HEK293 (cell line): ENCODE measurements around the gene NDUFS2.

Experiments
- CTCF ChIA-PET: fragments of 350-600 bp; formaldehyde crosslinking; extraction: SDS; loops from one replicate; lab custom pipeline; 2021; ENCODE audit warnings: antibody characterized with exemption; lab: Yijun Ruan, JAX
- POLR2A ChIA-PET: fragments of 300-600 bp; formaldehyde crosslinking; extraction: SDS; loops from one replicate; lab custom pipeline; 2020; ENCODE audit warnings: antibody characterized with exemption, inconsistent platforms; lab: Yijun Ruan, JAX
- H3K27ac ChIP-seq: fragments of 200-500 bp; sonication (Bioruptor generic); 2 replicates; pipeline ENCODE4 v1.5.1; 2014; ENCODE audit warnings: low read depth, low read length, control low read depth, inconsistent platforms; ENCODE audit errors: extremely low read depth
- H3K36me3 ChIP-seq, 2 experiments: fragments of 200-500 bp in 1 of 2; sonication (Bioruptor generic) in 1 of 2; 1 replicate in 1 of 2; 2 replicates in 1 of 2; pipeline ENCODE4 v1.5.1; 2014 to 2017; ENCODE audit warnings: inconsistent platforms in 2 of 2, low read length in 2 of 2; ENCODE audit not compliant: control insufficient read depth in 2 of 2, insufficient read depth in 1 of 2
- H3K4me1 ChIP-seq: fragments of 200-500 bp; sonication (Bioruptor generic); 2 replicates; pipeline ENCODE4 v1.5.1; 2014; ENCODE audit warnings: mild to moderate bottlenecking, low read length, inconsistent platforms; ENCODE audit not compliant: control insufficient read depth, insufficient read depth
- H3K4me3 ChIP-seq: 2 replicates; pipeline ENCODE4 v1.5.1; 2011; ENCODE audit warnings: low read depth, mild to moderate bottlenecking, control low read depth, low read length, moderate library complexity
- H3K9me3 ChIP-seq: fragments of 200-500 bp; sonication (Bioruptor generic); 2 replicates; pipeline ENCODE4 v1.5.1; 2014; ENCODE audit warnings: low read depth, low read length, inconsistent platforms; ENCODE audit not compliant: control insufficient read depth, insufficient read depth
- BCL11B ChIP-seq: fragments of 450-650 bp; formaldehyde crosslinking; IDR thresholded peaks from 2 replicates; pipeline ENCODE4 v1.5.1; 2016; ENCODE audit warnings: low read depth, missing biosample characterization, missing genetic modification characterization
- KLF1 ChIP-seq: fragments of 450-650 bp; formaldehyde crosslinking; IDR thresholded peaks from 2 replicates; pipeline ENCODE4 v1.5.1; 2016; ENCODE audit warnings: missing biosample characterization, missing genetic modification characterization
- KLF10 ChIP-seq: fragments of 450-650 bp; IDR thresholded peaks from 2 replicates; pipeline ENCODE4 v1.5.1; 2018; ENCODE audit warnings: missing biosample characterization, mild to moderate bottlenecking, missing genetic modification characterization
- KLF8 ChIP-seq: fragments of 450-650 bp; formaldehyde crosslinking; IDR thresholded peaks from 2 replicates; pipeline ENCODE4 v1.5.1; 2016; ENCODE audit warnings: missing biosample characterization, missing genetic modification characterization
- ZBTB48 ChIP-seq: fragments of 450-650 bp; formaldehyde crosslinking; IDR thresholded peaks from 2 replicates; pipeline ENCODE4 v1.5.1; 2016; ENCODE audit warnings: missing biosample characterization, missing genetic modification characterization
- ZNF157 ChIP-seq: fragments of 450-650 bp; formaldehyde crosslinking; IDR thresholded peaks from 2 replicates; pipeline ENCODE4 v1.5.1; 2016; ENCODE audit warnings: missing biosample characterization, missing genetic modification characterization
- ZNF16 ChIP-seq: fragments of 450-650 bp; formaldehyde crosslinking; IDR thresholded peaks from 2 replicates; pipeline ENCODE4 v1.5.1; 2016; ENCODE audit warnings: low read depth, missing biosample characterization, missing genetic modification characterization
- ZNF214 ChIP-seq: fragments of 450-650 bp; formaldehyde crosslinking; IDR thresholded peaks from 2 replicates; pipeline ENCODE4 v1.5.1; 2017; ENCODE audit warnings: missing biosample characterization, mild to moderate bottlenecking, missing genetic modification characterization, borderline replicate concordance
- ZNF23 ChIP-seq: fragments of 450-650 bp; formaldehyde crosslinking; IDR thresholded peaks from 2 replicates; pipeline ENCODE4 v1.5.1; 2016; ENCODE audit warnings: missing biosample characterization, missing genetic modification characterization, borderline replicate concordance
- ZNF416 ChIP-seq: fragments of 450-650 bp; formaldehyde crosslinking; IDR thresholded peaks from 2 replicates; pipeline ENCODE4 v1.5.1; 2016; ENCODE audit warnings: missing biosample characterization, missing genetic modification characterization
- ZNF423 ChIP-seq: fragments of 450-650 bp; formaldehyde crosslinking; IDR thresholded peaks from 2 replicates; pipeline ENCODE4 v1.5.1; 2016; ENCODE audit warnings: missing biosample characterization, missing genetic modification characterization
- ZNF48 ChIP-seq: fragments of 450-650 bp; formaldehyde crosslinking; IDR thresholded peaks from 2 replicates; pipeline ENCODE4 v1.5.1; 2016; ENCODE audit warnings: missing biosample characterization, missing genetic modification characterization
- ZNF501 ChIP-seq: fragments of 450-650 bp; formaldehyde crosslinking; IDR thresholded peaks from 2 replicates; pipeline ENCODE4 v1.5.1; 2016; ENCODE audit warnings: missing biosample characterization, missing genetic modification characterization
- ZNF514 ChIP-seq: fragments of 450-650 bp; formaldehyde crosslinking; IDR thresholded peaks from 2 replicates; pipeline ENCODE4 v1.5.1; 2016; ENCODE audit warnings: missing biosample characterization, missing genetic modification characterization
- ZNF549 ChIP-seq: fragments of 450-650 bp; IDR thresholded peaks from 2 replicates; pipeline ENCODE4 v1.5.1; 2018; ENCODE audit warnings: missing biosample characterization, missing genetic modification characterization, mild to moderate bottlenecking, inconsistent platforms, moderate library complexity
- ZNF560 ChIP-seq: fragments of 450-650 bp; formaldehyde crosslinking; IDR thresholded peaks from 2 replicates; pipeline ENCODE4 v1.5.1; 2017; ENCODE audit warnings: missing biosample characterization, missing genetic modification characterization, borderline replicate concordance
- ZNF677 ChIP-seq: fragments of 450-650 bp; IDR thresholded peaks from 2 replicates; pipeline ENCODE4 v1.5.0; 2018; ENCODE audit warnings: missing biosample characterization, mild to moderate bottlenecking, missing genetic modification characterization, moderate library complexity
- ZNF701 ChIP-seq: fragments of 450-650 bp; formaldehyde crosslinking; IDR thresholded peaks from 2 replicates; pipeline ENCODE4 v1.5.1; 2016; ENCODE audit warnings: missing biosample characterization, missing genetic modification characterization
- ZNF777 ChIP-seq: fragments of 450-650 bp; formaldehyde crosslinking; IDR thresholded peaks from 2 replicates; pipeline ENCODE4 v1.5.1; 2017; ENCODE audit warnings: missing biosample characterization, missing genetic modification characterization, borderline replicate concordance
- ZNF785 ChIP-seq: fragments of 450-650 bp; formaldehyde crosslinking; IDR thresholded peaks from 2 replicates; pipeline ENCODE4 v1.5.1; 2016; ENCODE audit warnings: missing biosample characterization, missing genetic modification characterization
- ZNF791 ChIP-seq: fragments of 450-650 bp; formaldehyde crosslinking; IDR thresholded peaks from 2 replicates; pipeline ENCODE4 v1.5.1; 2016; ENCODE audit warnings: missing biosample characterization, missing genetic modification characterization
- ZNF843 ChIP-seq: fragments of 450-650 bp; formaldehyde crosslinking; IDR thresholded peaks from 2 replicates; pipeline ENCODE4 v1.5.1; 2016; ENCODE audit warnings: missing biosample characterization, missing genetic modification characterization
- TF ChIP-seq, protein P1 (sequence below): fragments of 450-650 bp; formaldehyde crosslinking; IDR thresholded peaks from 2 replicates; pipeline ENCODE4 v1.5.1; 2016; ENCODE audit warnings: missing biosample characterization, missing genetic modification characterization
- TF ChIP-seq, protein P2 (sequence below): fragments of 450-650 bp; IDR thresholded peaks from 2 replicates; pipeline ENCODE4 v1.5.1; 2018; ENCODE audit warnings: missing biosample characterization, missing genetic modification characterization
- TF ChIP-seq, protein P3 (sequence below): fragments of 450-650 bp; formaldehyde crosslinking; optimal IDR thresholded peaks from 2 replicates; pipeline ENCODE3; 2016; ENCODE audit warnings: missing biosample characterization, mild to moderate bottlenecking, missing genetic modification characterization
- TF ChIP-seq, protein P4 (sequence below): fragments of 450-650 bp; formaldehyde crosslinking; IDR thresholded peaks from 2 replicates; pipeline ENCODE4 v1.5.1; 2016; ENCODE audit warnings: missing biosample characterization, missing genetic modification characterization

The NDUFS2 gene

DNA sequence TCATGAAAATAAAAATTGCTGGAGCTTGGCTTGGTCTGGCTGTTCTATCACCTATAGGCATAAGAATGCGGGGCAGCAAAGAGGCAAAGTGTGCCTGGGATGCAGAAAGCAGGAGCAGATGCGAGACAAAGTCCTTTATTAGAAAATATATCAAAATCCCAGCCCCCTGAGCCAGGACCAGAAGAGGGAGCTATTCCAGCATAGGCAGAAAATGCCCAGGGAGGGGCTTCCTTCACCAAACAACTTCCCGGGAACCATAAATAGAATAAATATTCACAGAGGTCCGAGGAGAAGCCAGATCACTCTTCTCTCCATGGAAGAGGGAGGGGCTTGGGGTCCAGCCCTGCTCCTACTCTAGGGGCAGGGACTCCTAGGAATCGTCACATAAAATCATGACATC, 31.0 kb upstream of the NDUFS2 start:
- no peaks in the 10 kb centered on the region for H3K9me3 ChIP-seq
- ChIA-PET POLR2A (interaction anchor here (1.0 kb wide), 1 partner anchor 9 kb away, joined by 3 read pairs; no protein-coding TSS in a partner anchor), CTCF (interaction anchor here (0.6 to 1.0 kb wide), 4 partner anchors 10 to 66 kb away, joined by 3 to 4 read pairs (median 4); no protein-coding TSS in a partner anchor)
- no peak overlapping the region for H3K4me3 ChIP-seq
- peaks cover 16 to 82% of the 10 kb centered on the region in 2 experiments; a peak in 2 of 3 replicates for H3K36me3 ChIP-seq
- H3K27ac ChIP-seq = no peak overlapping the region
- H3K4me1 ChIP-seq = no peaks in the 10 kb centered on the region
- TF ChIP-seq ZNF514 (tag by site-specific recombination) (no peak), ZNF501 (tag by site-specific recombination) (no peak)
- TF ChIP-seq, protein P1, sequence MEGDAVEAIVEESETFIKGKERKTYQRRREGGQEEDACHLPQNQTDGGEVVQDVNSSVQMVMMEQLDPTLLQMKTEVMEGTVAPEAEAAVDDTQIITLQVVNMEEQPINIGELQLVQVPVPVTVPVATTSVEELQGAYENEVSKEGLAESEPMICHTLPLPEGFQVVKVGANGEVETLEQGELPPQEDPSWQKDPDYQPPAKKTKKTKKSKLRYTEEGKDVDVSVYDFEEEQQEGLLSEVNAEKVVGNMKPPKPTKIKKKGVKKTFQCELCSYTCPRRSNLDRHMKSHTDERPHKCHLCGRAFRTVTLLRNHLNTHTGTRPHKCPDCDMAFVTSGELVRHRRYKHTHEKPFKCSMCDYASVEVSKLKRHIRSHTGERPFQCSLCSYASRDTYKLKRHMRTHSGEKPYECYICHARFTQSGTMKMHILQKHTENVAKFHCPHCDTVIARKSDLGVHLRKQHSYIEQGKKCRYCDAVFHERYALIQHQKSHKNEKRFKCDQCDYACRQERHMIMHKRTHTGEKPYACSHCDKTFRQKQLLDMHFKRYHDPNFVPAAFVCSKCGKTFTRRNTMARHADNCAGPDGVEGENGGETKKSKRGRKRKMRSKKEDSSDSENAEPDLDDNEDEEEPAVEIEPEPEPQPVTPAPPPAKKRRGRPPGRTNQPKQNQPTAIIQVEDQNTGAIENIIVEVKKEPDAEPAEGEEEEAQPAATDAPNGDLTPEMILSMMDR (tag by site-specific recombination) = 0 out of 2 replicates have a peak, but pooled peaks have one; percentile 8
- TF ChIP-seq, protein P2, sequence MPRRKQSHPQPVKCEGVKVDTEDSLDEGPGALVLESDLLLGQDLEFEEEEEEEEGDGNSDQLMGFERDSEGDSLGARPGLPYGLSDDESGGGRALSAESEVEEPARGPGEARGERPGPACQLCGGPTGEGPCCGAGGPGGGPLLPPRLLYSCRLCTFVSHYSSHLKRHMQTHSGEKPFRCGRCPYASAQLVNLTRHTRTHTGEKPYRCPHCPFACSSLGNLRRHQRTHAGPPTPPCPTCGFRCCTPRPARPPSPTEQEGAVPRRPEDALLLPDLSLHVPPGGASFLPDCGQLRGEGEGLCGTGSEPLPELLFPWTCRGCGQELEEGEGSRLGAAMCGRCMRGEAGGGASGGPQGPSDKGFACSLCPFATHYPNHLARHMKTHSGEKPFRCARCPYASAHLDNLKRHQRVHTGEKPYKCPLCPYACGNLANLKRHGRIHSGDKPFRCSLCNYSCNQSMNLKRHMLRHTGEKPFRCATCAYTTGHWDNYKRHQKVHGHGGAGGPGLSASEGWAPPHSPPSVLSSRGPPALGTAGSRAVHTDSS (tag by site-specific recombination) = no peak

GRCh38 chr1:161171696-161172095, 30.5 kb upstream of the NDUFS2 start:
- POLR2A ChIA-PET = interaction anchor here (1.0 kb wide), 1 partner anchor 10 kb away, joined by 3 read pairs; no protein-coding TSS in a partner anchor
- peaks cover 16 to 82% of the 10 kb centered on the region in 2 experiments; a peak in 2 of 3 replicates for H3K36me3 ChIP-seq
- no peak for TF ChIP-seq ZNF416
- TF ChIP-seq ZNF677 = no peak
- no peak for TF ChIP-seq ZNF777
- no peak for TF ChIP-seq ZBTB48
- TF ChIP-seq ZNF701 (tag by site-specific recombination) = no peak
- TF ChIP-seq ZNF214 (tag by site-specific recombination) = no peak
- no peak for TF ChIP-seq KLF1

DNA sequence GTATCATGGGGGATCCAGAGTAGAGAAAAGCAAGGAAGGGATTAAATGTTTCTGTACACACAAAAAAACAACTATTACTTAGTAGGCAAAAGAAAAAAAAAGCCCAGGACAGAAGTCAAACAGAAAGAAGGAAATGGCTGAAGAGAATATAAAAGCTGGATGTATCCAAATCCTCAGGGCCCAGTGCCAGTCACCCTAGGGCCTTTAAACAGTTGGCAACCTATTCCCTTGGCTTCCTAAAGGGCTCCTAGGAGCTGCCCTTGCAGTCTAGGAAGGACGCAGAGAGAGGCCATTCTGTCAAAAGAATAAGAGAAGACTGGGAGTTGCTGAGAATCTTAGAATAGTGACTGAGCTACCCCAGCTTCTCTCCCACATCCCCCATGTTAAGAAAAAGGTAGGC, 29.8 kb upstream of the NDUFS2 start:
- no peaks in the 10 kb centered on the region for H3K9me3 ChIP-seq
- POLR2A ChIA-PET = interaction anchor here (2.1 kb wide), 1 partner anchor 10 kb away, joined by 5 read pairs; no protein-coding TSS in a partner anchor
- no peak overlapping the region for H3K27ac ChIP-seq
- H3K4me3 ChIP-seq = no peak overlapping the region
- H3K4me1 ChIP-seq = no peaks in the 10 kb centered on the region
- peaks cover 16 to 82% of the 10 kb centered on the region in 2 experiments; a peak in 2 of 3 replicates for H3K36me3 ChIP-seq
- CTCF ChIA-PET = interaction anchor here (0.6 to 1.1 kb wide), 3 partner anchors 20 to 141 kb away, joined by 3 to 4 read pairs (median 3); no protein-coding TSS in a partner anchor
- TF ChIP-seq ZNF48 (tag by site-specific recombination) (no peak), ZNF16 (tag by site-specific recombination) (no peak), KLF10 (tag by site-specific recombination) (no peak), ZNF791 (no peak), ZNF214 (tag by site-specific recombination) (no peak), ZNF843 (tag by site-specific recombination) (no peak), ZNF785 (tag by site-specific recombination) (no peak), BCL11B (tag by site-specific recombination) (no peak), ZNF549 (no peak), ZNF560 (tag by site-specific recombination) (no peak), ZNF157 (tag by site-specific recombination) (no peak), KLF8 (no peak), ZNF23 (tag by site-specific recombination) (no peak), ZNF423 (tag by site-specific recombination) (no peak)
- TF ChIP-seq, protein P3, sequence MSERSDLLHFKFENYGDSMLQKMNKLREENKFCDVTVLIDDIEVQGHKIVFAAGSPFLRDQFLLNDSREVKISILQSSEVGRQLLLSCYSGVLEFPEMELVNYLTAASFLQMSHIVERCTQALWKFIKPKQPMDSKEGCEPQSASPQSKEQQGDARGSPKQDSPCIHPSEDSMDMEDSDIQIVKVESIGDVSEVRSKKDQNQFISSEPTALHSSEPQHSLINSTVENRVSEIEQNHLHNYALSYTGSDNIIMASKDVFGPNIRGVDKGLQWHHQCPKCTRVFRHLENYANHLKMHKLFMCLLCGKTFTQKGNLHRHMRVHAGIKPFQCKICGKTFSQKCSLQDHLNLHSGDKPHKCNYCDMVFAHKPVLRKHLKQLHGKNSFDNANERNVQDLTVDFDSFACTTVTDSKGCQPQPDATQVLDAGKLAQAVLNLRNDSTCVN = no peak
- TF ChIP-seq, protein P4, sequence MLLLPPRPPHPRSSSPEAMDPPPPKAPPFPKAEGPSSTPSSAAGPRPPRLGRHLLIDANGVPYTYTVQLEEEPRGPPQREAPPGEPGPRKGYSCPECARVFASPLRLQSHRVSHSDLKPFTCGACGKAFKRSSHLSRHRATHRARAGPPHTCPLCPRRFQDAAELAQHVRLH (tag by site-specific recombination) = no peak

More at GRCh38 chr1:161171696-161172095, 30.5 kb upstream of the NDUFS2 start:
- Histone ChIP-seq H3K27ac (no peak overlapping the region), H3K4me3 (no peak overlapping the region), H3K4me1 (no peaks in the 10 kb centered on the region), H3K9me3 (no peaks in the 10 kb centered on the region)
- CTCF ChIA-PET = interaction anchor here (0.6 to 1.0 kb wide), 5 partner anchors 9 to 142 kb away, joined by 3 to 4 read pairs (median 3); no protein-coding TSS in a partner anchor
